GM23338 (cell line): Measurements from ENCODE around the gene ILK. TPM values are rescaled to one million over a fixed set of nuclear protein-coding genes. Genes with fewer than 3 reads are reported as not detected.

Source experiments
- ATAC-seq: fragments of 200-7000 bp; cut with Tn5 transposase; 3 replicates; pipeline ENCODE4 v1.9.1; 2020
- DNase-seq: peaks from one replicate; pipeline ENCODE4 v3.0.0-alpha.2; 2015; ENCODE audit warnings: low spot score
- H2AFZ ChIP-seq: fragments of 200-600 bp; sonication (generic); 2 replicates; pipeline ENCODE4 v1.8.0; 2016; ENCODE audit warnings: antibody characterized with exemption, mild to moderate bottlenecking, moderate library complexity
- H3F3A ChIP-seq: fragments of 200-600 bp; sonication (generic); replicated peaks from 2 replicates; pipeline ENCODE4 v1.8.0; 2017; ENCODE audit warnings: antibody characterized with exemption, mixed run types, low read depth
- H3K27ac ChIP-seq: fragments of 200-600 bp; sonication (generic); 2 replicates; pipeline ENCODE4 v1.6.1; 2016; ENCODE audit warnings: low read depth
- H3K27me3 ChIP-seq: fragments of 200-600 bp; sonication (generic); 2 replicates; pipeline ENCODE4 v1.8.0; 2016; ENCODE audit warnings: mild to moderate bottlenecking, mixed run types, moderate library complexity; ENCODE audit not compliant: insufficient read depth
- H3K36me3 ChIP-seq: fragments of 200-600 bp; sonication (generic); 2 replicates; pipeline ENCODE4 v1.8.0; 2016; ENCODE audit warnings: mild to moderate bottlenecking; ENCODE audit not compliant: insufficient read depth
- H3K4me1 ChIP-seq: fragments of 200-600 bp; sonication (generic); 2 replicates; pipeline ENCODE4 v1.8.0; 2016; ENCODE audit warnings: mild to moderate bottlenecking, moderate library complexity; ENCODE audit not compliant: insufficient read depth
- H3K4me2 ChIP-seq: fragments of 200-600 bp; sonication (generic); 2 replicates; pipeline ENCODE4 v1.7.1; 2017; ENCODE audit warnings: mixed run types
- H3K4me3 ChIP-seq: fragments of 200-600 bp; sonication (generic); 2 replicates; pipeline ENCODE4 v1.6.1; 2016; ENCODE audit warnings: mixed run types
- H3K79me2 ChIP-seq: fragments of 200-600 bp; sonication (generic); replicated peaks from 2 replicates; pipeline ENCODE4 v1.8.0; 2017; ENCODE audit warnings: mild to moderate bottlenecking; ENCODE audit not compliant: insufficient read depth
- H3K9me2 ChIP-seq: fragments of 200-600 bp; sonication (generic); 2 replicates; pipeline ENCODE4 v1.8.0; 2017; ENCODE audit not compliant: insufficient read depth
- H4K20me1 ChIP-seq: fragments of 200-600 bp; sonication (generic); replicated peaks from 2 replicates; pipeline ENCODE4 v1.8.0; 2017; ENCODE audit warnings: mild to moderate bottlenecking; ENCODE audit not compliant: insufficient read depth
- H3K27ac Mint-ChIP-seq: 2 replicates; pipeline ENCODE4 v1.8.0; 2020; ENCODE audit warnings: inconsistent platforms, mild to moderate bottlenecking, moderate library complexity, mixed read lengths
- H3K27me3 Mint-ChIP-seq: 3 replicates; pipeline ENCODE4 v1.8.0; 2022; ENCODE audit warnings: low read depth, mild to moderate bottlenecking, moderate library complexity, mixed read lengths, inconsistent platforms; ENCODE audit not compliant: insufficient read depth, poor library complexity
- H3K36me3 Mint-ChIP-seq: 3 replicates; pipeline ENCODE4 v1.8.0; 2021; ENCODE audit warnings: low read depth, mild to moderate bottlenecking, inconsistent platforms, moderate library complexity, mixed read lengths
- H3K4me1 Mint-ChIP-seq: 3 replicates; pipeline ENCODE4 v1.8.0; 2020; ENCODE audit warnings: mild to moderate bottlenecking, inconsistent platforms, mixed read lengths
- H3K4me3 Mint-ChIP-seq: 3 replicates; pipeline ENCODE4 v1.8.0; 2021; ENCODE audit warnings: moderate library complexity, mild to moderate bottlenecking, inconsistent platforms, mixed read lengths
- H3K9me3 Mint-ChIP-seq: 3 replicates; pipeline ENCODE4 v1.8.0; 2020; ENCODE audit warnings: moderate library complexity, mild to moderate bottlenecking, inconsistent platforms, mixed read lengths
- CREB1 ChIP-seq: fragments of 250-450 bp; sonication (Bioruptor Pico); IDR thresholded peaks from 2 replicates; pipeline ENCODE4 v1.5.0; 2020; ENCODE audit warnings: low read depth, mild to moderate bottlenecking, moderate library complexity
- ETS1 ChIP-seq: IDR thresholded peaks from 2 replicates; pipeline ENCODE4 v1.6.1; 2016; ENCODE audit warnings: antibody characterized with exemption
- EZH2 ChIP-seq: fragments of 200-600 bp; sonication (generic); IDR thresholded peaks from one replicate; pipeline ENCODE4 v1.8.0; 2017; ENCODE audit warnings: antibody characterized with exemption, mild to moderate bottlenecking, low read depth; ENCODE audit not compliant: unreplicated experiment
- EZH2phosphoT487 ChIP-seq: fragments of 200-600 bp; sonication (generic); IDR thresholded peaks from one replicate; pipeline ENCODE4 v1.8.1; 2018; ENCODE audit warnings: antibody characterized with exemption; ENCODE audit not compliant: unreplicated experiment
- JUNB ChIP-seq: IDR thresholded peaks from one replicate; pipeline ENCODE4 v1.6.1; 2016; ENCODE audit warnings: antibody characterized with exemption; ENCODE audit not compliant: unreplicated experiment
- NANOG ChIP-seq: IDR thresholded peaks from 2 replicates; pipeline ENCODE4 v1.6.1; 2016; ENCODE audit warnings: antibody characterized with exemption, borderline replicate concordance
- POLR2AphosphoS5 ChIP-seq: IDR thresholded peaks from 2 replicates; pipeline ENCODE4 v1.6.1; 2016; ENCODE audit warnings: antibody characterized with exemption, low read depth
- REST ChIP-seq: IDR thresholded peaks from one replicate; pipeline ENCODE4 v1.6.1; 2018; ENCODE audit warnings: antibody characterized with exemption; ENCODE audit not compliant: unreplicated experiment
- STAT1 ChIP-seq: IDR thresholded peaks from one replicate; pipeline ENCODE4 v1.6.1; 2016; ENCODE audit warnings: antibody characterized with exemption; ENCODE audit not compliant: unreplicated experiment
- ZNF114 ChIP-seq: fragments of 250-450 bp; sonication (Bioruptor Pico); IDR thresholded peaks from 2 replicates; pipeline ENCODE4 v1.5.0; 2020; ENCODE audit warnings: mild to moderate bottlenecking, moderate library complexity
- ZNF331 ChIP-seq: fragments of 250-450 bp; sonication (Bioruptor Pico); IDR thresholded peaks from 2 replicates; pipeline ENCODE4 v1.5.0; 2020; ENCODE audit warnings: low read depth, mild to moderate bottlenecking, moderate library complexity
- ZNF462 ChIP-seq: fragments of 250-450 bp; sonication (Bioruptor Pico); IDR thresholded peaks from 2 replicates; pipeline ENCODE4 v1.5.0; 2020; ENCODE audit warnings: mild to moderate bottlenecking, moderate library complexity
- polyA plus RNA-seq: library from polyadenylated mRNA; unstranded; fragments of >200 nt; fragmentation: Nextera tagmentation; extraction: Ambion mirVana; gene quantifications from 2 replicates; pipeline ENCODE4 v1.2.1, GENCODE V29; 2016
- total RNA-seq: library from RNA; depleted of rRNA; stranded (reverse); fragments of >200 nt; shearing (Covaris generic); gene quantifications from 2 replicates; pipeline ENCODE4 v1.2.3, GENCODE V29; 2014
- TF ChIP-seq, protein P1 (sequence below), 2 experiments: fragments of 200-600 bp in 1 of 2; sonication (generic) in 1 of 2; conservative IDR thresholded peaks; 2 replicates each; pipeline versions ENCODE4 v1.5.1 to v1.6.1; 2016 to 2017; ENCODE audit warnings: antibody characterized with exemption in 2 of 2, low read depth in 2 of 2, mild to moderate bottlenecking in 2 of 2, moderate library complexity in 1 of 2

The ILK gene
- total and polyA plus RNA-seq, 2 experiments from 2014 or later, result 62.6 to 91.0 TPM

DNA sequence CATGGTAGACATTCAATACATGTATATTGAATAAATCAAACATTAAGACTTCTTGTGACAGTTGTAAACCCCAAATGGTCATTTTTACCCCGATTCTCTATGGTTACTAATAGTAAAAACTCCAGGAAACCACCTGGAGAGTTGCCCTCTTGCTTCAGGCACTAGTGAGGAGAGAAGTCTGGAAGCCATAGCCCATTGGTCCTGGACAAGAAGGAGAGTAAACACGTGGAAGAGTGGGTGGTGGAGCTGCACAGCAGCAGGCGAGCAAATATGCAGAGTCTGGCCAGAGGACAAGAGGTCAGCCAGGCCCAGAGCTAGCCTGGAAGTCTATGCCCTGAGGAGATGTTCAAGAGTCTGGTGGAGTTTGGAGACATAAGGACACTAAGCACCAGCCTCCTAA lies 34.3 kb downstream of the ILK start:
- Mint-ChIP-seq H3K36me3 (no peaks in the 10 kb centered on the region), H3K4me3 (no peak overlapping the region), H3K27me3 (no peaks in the 10 kb centered on the region), H3K4me1 (no peaks in the 10 kb centered on the region), H3K9me3 (no peaks in the 10 kb centered on the region), H3K27ac (no peak overlapping the region)
- no peak overlapping the region for H2AFZ ChIP-seq
- no peaks in the 10 kb centered on the region for H4K20me1 ChIP-seq
- no peak for DNase-seq
- no peaks in the 10 kb centered on the region for H3K27me3 ChIP-seq
- H3K27ac ChIP-seq, result no peak overlapping the region
- no peaks in the 10 kb centered on the region for H3F3A ChIP-seq
- no peak overlapping the region for H3K4me3 ChIP-seq
- TF ChIP-seq, protein P1, sequence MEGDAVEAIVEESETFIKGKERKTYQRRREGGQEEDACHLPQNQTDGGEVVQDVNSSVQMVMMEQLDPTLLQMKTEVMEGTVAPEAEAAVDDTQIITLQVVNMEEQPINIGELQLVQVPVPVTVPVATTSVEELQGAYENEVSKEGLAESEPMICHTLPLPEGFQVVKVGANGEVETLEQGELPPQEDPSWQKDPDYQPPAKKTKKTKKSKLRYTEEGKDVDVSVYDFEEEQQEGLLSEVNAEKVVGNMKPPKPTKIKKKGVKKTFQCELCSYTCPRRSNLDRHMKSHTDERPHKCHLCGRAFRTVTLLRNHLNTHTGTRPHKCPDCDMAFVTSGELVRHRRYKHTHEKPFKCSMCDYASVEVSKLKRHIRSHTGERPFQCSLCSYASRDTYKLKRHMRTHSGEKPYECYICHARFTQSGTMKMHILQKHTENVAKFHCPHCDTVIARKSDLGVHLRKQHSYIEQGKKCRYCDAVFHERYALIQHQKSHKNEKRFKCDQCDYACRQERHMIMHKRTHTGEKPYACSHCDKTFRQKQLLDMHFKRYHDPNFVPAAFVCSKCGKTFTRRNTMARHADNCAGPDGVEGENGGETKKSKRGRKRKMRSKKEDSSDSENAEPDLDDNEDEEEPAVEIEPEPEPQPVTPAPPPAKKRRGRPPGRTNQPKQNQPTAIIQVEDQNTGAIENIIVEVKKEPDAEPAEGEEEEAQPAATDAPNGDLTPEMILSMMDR (conservative IDR thresholded peaks at IDR 0.05; ENCODE audit: low read depth in 2 of 2), result no peak
- TF ChIP-seq EZH2phosphoT487 (no peak), JUNB (no peak), CREB1 (no peak), ZNF331 (no peak), POLR2AphosphoS5 (no peak), NANOG (no peak), EZH2 (no peak), REST (no peak), STAT1 (no peak), ZNF114 (CRISPR knock-in tag) (no peak), ETS1 (no peak), ZNF462 (CRISPR knock-in tag) (no peak)
- no peaks in the 10 kb centered on the region for H3K4me1 ChIP-seq
- no peaks in the 10 kb centered on the region for H3K9me2 ChIP-seq
- H3K4me2 ChIP-seq, result no peak overlapping the region
- H3K79me2 ChIP-seq, result no peaks in the 10 kb centered on the region
- H3K36me3 ChIP-seq, result no peaks in the 10 kb centered on the region
- ATAC-seq, result no peak
